Stimulated activated CD8-positive, alpha-beta memory T cell treated with anti-CD3 and anti-CD28 coated beads, Interleukin-15, amount 100 ng/mL, for 4 hours (primary cell): Measurements from ENCODE around the gene SCAF8.
"Not testable (repeated sequence)": the region's sequence is repeated elsewhere in the genome, so short reads cannot be mapped to it uniquely, and the experiment has no call there.

Experiments used
- DNase-seq, 2 donors: peaks; one replicate each; pipeline ENCODE4 v3.0.0-alpha.2; 2020; ENCODE audit warnings: low read depth in 2 of 2

The SCAF8 gene

GRCh38 chr6:154785075-154785474 is 51.9 kb downstream of the SCAF8 start:
- DNase-seq: no peak

GRCh38 chr6:154786144-154786868 is 53.1 kb downstream of the SCAF8 start:
- no peak for DNase-seq

- DNase-seq: no peak
Observed at GRCh38 chr6:154791556-154792317, 58.5 kb downstream of the SCAF8 start.

- DNase-seq: no peak
Observed at GRCh38 chr6:154792325-154792724, 59.1 kb downstream of the SCAF8 start.

- DNase-seq: no peak
Observed at GRCh38 chr6:154792761-154793160, 59.5 kb downstream of the SCAF8 start.

GRCh38 chr6:154796484-154796883 is 63.3 kb downstream of the SCAF8 start:
- no peak for DNase-seq

GRCh38 chr6:154797857-154798256 is 64.6 kb downstream of the SCAF8 start:
- no peak for DNase-seq

GRCh38 chr6:154800338-154800737 is 67.1 kb downstream of the SCAF8 start:
- DNase-seq: no peak

GRCh38 chr6:154805288-154805911 is 72.2 kb downstream of the SCAF8 start:
- no peak for DNase-seq

GRCh38 chr6:154806804-154807203 is 73.6 kb downstream of the SCAF8 start:
- no peak for DNase-seq

GRCh38 chr6:154811663-154812062 is 78.4 kb downstream of the SCAF8 start:
- not testable (repeated sequence) for DNase-seq

- DNase-seq: no peak
Observed at GRCh38 chr6:154814063-154814462, 80.8 kb downstream of the SCAF8 start.

- no peak for DNase-seq
Observed at GRCh38 chr6:154815938-154816820, 83.0 kb downstream of the SCAF8 start.

- no peak for DNase-seq
Observed at GRCh38 chr6:154821099-154821498, 87.9 kb downstream of the SCAF8 start.

GRCh38 chr6:154821638-154822037 is 88.4 kb downstream of the SCAF8 start:
- no peak for DNase-seq

GRCh38 chr6:154822947-154823558 is 89.8 kb downstream of the SCAF8 start:
- no peak for DNase-seq

- DNase-seq: no peak
Observed at GRCh38 chr6:154824076-154824475, 90.9 kb downstream of the SCAF8 start.

- DNase-seq: no peak
Observed at GRCh38 chr6:154829970-154830369, 96.8 kb downstream of the SCAF8 start.

GRCh38 chr6:154830771-154831170 is 97.6 kb downstream of the SCAF8 start:
- DNase-seq: no peak

- no peak for DNase-seq
Observed at GRCh38 chr6:154835307-154835706, 102.1 kb downstream of the SCAF8 start.

- DNase-seq: no peak
Observed at GRCh38 chr6:154839546-154839945, 106.3 kb downstream of the SCAF8 start.
